Measurements from ENCODE around the gene PARVB.

Gene PARVB

DNA sequence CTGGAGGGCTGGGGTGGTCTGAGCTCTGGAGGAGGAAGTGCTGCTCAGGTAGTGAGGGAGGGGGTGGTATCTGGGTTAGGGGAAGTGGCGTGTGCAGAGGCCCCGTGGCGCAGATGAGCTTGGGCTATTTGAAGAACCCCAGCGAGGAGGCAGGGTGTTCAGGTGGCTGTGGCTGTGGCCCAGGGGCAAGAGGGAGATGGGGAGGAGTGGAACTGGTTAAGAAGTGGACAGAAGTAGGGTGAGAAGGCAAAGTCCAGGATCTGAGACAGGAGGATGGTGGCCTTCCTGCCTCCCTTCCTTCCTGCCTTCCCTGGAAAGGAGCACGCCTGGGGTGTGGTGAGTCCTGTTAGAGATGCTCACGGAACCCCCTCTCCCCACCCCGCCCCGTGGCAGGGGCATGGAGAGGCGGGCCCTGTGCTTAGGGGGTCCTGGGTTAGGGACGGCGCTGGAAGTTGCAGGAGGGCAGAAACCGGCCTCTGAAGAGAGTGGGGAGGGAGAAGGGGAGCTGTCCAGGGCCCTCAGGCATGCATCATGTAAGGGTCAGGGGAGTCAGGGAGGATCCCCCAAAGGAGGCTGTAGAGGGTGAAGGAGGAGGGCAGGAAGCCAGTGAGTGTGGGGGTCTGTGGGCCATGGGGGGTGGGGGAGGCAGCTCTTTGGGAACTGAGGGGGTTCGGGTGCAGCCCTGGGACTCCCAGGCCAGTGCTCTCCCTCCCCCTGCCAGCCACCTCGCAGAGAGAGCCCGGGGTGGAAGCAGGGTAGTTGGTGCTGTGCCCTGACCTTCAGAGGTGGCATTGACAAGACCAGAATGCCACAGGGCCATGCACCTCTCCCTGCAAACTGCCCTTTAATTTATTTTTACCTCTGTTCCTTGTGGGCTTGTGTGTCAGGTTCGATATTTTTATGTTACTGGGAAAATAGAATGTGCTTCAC is 92.9 kb downstream of the PARVB start:
- no peak for DNase-seq

GRCh38 chr22:44117746-44118145 is 93.6 kb downstream of the PARVB start:
- no peak for DNase-seq

GRCh38 chr22:44118645-44119315 is 94.7 kb downstream of the PARVB start:
- DNase-seq = no peak

GRCh38 chr22:44119669-44120313 is 95.7 kb downstream of the PARVB start:
- DNase-seq = no peak

GRCh38 chr22:44120314-44120704 is 96.2 kb downstream of the PARVB start:
- DNase-seq = no peak

- no peak for DNase-seq
Measured at GRCh38 chr22:44125421-44125820, 101.3 kb downstream of the PARVB start.

DNA sequence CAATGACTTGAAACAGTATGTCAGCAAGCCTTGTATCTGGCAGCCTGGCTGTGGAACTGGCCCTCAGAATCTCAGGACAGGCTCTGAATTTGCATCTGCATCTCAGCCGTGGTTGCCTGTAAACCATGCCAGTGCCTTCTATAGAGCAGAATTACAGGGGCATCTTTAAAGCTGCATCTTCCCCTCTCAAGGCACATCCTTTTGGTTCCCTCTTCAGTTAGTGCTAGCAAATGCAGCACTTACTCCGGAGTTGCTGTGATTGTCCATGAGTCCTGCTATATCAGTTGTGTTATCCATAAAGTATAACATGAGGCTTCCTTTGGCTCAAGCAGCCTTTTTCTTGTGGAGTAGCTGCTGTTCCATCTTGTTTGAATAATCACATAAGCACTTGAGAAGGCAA is 102.7 kb downstream of the PARVB start:
- DNase-seq = no peak

DNA sequence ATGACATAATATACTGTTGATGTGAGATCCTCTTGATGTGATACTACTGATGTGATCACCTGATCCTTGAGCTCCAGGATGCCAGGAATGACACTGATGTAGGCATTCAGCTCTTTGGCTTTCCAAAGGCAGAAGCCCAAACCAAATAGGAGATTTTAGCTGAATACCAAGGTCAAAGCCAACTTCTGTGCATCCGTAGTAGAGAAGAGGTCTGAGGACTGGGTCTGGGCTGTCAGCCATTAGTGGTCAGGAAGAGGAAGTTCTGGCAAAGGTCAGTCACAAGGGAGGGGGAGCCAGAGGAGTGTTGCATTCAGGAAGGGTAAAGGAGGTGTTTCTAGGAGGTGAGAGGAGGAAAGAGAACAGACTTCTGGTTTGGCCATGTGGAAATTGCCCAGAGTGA is 103.3 kb downstream of the PARVB start:
- DNase-seq = no peak

DNA sequence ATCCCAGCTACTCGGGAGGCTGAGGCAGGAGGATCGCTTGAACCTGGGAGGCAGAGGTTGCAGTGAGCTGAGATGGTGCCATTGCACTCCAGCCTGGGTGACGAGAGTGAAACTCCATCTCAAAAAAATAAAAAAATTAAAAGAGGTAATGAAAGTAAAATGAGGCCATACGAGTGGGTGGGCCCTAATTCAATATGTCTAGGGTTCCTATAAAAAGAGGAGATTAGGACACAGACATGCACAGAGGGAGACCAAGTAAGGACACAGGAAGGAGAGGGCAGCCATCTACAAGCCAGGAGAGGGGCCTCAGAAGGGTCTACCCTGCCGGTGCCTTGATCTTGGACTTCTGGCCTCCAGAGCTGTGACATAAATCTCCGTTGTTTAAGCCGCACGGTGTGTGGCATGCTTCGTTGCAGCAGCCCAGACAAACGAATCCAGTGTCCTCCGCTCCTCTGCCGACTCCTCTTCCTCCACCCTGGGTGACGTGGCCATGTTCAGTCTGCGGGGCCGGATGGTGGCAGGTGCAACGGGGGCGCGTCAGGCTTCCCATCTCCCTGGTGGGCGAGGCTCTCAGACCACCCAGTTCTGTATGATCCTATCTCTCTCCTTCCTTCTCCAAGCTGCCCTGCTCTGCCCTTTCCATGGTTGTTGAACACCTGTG is 105.0 kb downstream of the PARVB start:
- no peak for DNase-seq

DNA sequence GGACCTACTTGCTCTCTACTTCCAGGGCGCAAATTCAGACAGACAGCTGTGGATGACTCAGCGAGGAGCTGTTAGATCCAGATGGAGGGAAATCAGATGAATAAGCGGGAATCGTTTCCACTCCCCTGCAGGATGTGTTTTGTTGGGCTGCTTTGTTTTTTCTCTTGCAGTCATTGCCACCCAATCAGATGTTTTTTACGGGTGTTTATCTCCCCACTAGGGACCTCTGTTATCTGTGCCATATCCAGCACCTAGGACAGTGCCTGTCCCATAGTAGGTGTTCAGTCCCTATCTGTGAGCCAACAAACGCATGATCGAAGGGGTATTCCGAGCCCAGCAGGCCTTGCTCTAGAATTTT is 105.5 kb downstream of the PARVB start:
- DNase-seq = peak; percentile 32

DNA sequence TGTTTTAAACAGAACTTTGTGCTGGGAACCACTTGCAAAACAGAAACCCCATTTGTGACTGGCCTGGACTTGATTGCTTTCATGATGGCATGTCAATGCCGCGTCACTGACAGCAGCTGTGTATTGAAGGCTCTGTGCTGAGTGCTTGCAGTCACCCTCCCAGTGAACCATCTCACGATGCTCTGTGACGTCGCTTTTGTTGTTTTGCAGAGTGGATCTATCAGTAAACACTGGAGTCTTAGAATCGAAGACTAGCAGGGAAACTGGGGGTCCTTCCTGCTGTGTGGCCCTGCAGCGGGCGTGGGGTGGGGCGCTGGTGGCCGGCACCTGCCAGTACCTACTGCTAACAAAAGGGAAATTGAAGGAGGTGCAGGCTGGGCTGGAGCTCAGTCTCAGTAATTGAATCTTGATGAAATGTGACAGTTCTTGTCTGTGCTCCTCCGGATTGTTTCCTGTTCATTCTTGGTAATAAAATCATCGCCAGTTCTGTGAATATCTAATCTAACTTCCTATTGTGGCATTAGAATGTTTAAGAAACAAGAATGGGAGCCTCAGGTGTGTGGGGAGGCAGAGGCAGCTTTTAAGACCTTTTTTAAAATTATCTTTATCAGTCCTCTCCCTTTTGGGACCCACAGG is 106.1 kb downstream of the PARVB start:
- DNase-seq = no peak

DNA sequence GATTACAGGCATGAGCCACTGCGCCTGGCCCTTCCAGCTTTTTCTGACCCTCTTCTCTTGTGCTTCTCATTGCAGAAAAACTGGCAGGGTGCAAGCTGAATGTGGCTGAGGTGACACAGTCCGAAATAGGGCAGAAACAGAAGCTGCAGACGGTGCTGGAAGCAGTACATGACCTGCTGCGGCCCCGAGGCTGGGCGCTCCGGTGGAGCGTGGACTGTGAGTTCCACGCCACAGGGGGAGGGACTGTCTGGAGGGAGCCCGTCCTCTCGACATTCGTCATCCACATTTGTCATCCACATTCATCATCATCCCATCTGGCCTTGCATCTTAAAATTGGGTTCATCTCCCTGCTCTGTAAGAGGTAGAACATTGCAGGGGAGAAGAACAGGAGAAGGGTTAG is 107.3 kb downstream of the PARVB start:
- no peak for DNase-seq

GRCh38 chr22:44131989-44132685 is 108.0 kb downstream of the PARVB start:
- no peak for DNase-seq

DNA sequence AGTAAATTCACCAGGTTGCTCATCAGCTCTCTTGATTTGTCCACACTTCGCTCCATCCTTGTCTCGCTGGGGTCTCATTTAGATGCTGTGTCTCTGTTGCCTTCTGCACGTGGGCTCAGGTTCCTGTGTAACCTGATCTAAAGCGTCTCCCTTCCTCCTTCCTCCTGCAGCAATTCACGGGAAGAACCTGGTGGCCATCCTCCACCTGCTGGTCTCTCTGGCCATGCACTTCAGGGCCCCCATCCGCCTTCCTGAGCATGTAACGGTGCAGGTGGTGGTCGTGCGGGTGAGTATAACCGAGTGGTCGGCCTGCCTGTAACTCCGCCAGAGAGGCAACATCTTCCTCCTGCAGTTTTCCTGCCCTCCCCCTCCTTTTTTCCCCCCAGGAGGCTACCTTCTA is 108.6 kb downstream of the PARVB start:
- DNase-seq = no peak

DNA sequence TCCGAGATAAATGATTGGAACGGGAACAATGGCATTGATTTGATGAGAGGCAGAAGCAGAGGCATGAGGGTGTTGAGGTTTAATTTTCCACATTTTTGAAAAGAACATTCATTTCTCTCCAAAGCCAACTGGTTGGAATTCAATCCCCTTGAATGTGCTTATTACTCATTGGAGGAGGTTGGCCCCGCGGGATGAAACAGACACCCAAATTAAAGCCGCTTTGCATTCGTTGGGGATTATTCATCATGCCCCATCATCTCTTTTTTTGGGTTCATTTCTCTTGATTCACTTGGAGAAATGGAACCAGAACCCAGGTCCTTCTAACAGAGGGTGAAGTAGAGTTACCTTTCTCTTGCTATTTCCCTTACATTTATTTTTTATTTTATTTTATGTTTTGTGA is 109.1 kb downstream of the PARVB start:
- no peak for DNase-seq

- no peak for DNase-seq
Measured at GRCh38 chr22:44133901-44134571, 109.9 kb downstream of the PARVB start.

- no peak for DNase-seq
Measured at GRCh38 chr22:44136112-44136511, 112.0 kb downstream of the PARVB start.

DNA sequence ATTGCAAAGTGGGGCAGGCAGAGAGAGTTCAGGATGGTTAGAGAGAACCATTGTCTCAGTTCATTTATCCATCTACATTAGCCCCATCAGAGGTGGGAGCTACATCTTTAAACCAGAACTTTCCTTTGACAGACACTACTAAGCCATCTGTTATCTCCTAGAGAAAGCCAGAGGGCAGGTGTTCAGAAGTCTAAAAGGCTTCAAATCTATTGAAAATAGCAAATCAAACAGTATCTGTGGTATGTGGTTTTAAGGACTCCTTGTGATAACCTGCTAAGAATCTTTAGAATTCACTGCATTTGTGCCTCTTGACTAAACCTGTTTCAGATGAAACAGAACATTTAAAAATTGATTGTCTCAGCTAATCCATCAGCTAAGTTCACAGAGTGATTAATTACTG is 112.7 kb downstream of the PARVB start:
- no peak for DNase-seq

DNA sequence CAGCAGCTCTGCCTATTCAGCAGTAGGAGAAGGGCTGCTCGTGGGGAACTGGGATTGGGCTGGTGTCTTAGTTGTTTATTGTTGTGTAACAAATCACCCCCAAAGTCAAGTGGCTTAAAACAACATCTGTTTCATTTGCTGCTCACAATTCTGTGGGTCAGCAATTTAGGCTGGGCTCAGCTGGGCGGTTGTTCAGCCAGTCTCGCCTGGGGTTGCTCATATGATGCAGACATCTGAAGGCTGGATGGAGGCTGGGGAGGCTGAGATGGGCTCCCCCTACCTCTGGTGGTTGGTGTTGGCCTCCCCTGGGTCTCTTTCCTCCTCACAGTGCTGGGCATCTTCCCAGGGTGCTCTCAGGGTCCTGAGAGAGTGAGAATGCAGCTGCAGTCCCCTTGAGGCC is 113.3 kb downstream of the PARVB start:
- DNase-seq = no peak

- DNase-seq = no peak
Measured at GRCh38 chr22:44139773-44140172, 115.7 kb downstream of the PARVB start.

GRCh38 chr22:44142421-44143104 is 118.5 kb downstream of the PARVB start:
- no peak for DNase-seq
